ENCODE measurements around the gene DUSP3.

The DUSP3 gene

DNA sequence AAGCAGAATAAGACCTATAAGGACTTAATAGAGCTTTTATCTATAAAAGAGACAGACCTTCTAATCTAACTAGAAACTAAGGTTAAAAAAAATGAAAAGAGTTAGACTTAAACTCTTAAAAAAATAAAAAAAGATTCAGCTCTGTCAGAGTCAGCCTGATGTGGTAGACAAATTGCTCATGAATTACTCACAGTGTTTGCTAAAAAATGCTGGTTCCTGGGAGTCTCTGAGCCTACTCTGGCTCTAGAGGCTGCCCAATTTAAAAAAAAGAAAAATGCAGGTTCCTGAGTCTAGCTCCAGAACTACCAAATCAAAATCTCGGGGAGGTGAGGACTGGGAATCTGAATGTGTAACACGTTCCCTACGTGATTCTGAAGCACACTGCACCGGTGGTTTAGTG, 38.2 kb downstream of the DUSP3 start:
- Histone ChIP-seq H3K27me3 (ENCODE audit: insufficient read depth, low read length, poor library complexity) (peaks cover 20% of the 10 kb centered on the region), H3K4me3 (ENCODE audit: low read depth in 1 of 2, low read length in 2 of 2) (no peak overlapping the region), H3K4me1 (ENCODE audit: insufficient read depth, low read length) (no peaks in the 10 kb centered on the region), H2AFZ (ENCODE audit: low read depth, low read length) (no peak overlapping the region), H3K9me3 (ENCODE audit: insufficient read depth, low read length, severe bottlenecking) (no peaks in the 10 kb centered on the region), H3K9ac (ENCODE audit: low read depth, low read length) (no peak overlapping the region), H3K4me2 (ENCODE audit: insufficient read depth, low read length) (no peak overlapping the region), H3K79me2 (ENCODE audit: insufficient read depth, low read length) (no peaks in the 10 kb centered on the region), H4K20me1 (ENCODE audit: insufficient read depth, low read length) (no peaks in the 10 kb centered on the region), H3K36me3 (ENCODE audit: insufficient read depth, low read length) (no peaks in the 10 kb centered on the region), H3K27ac (ENCODE audit: low read length) (no peak overlapping the region)
- TF ChIP-seq, protein P1, sequence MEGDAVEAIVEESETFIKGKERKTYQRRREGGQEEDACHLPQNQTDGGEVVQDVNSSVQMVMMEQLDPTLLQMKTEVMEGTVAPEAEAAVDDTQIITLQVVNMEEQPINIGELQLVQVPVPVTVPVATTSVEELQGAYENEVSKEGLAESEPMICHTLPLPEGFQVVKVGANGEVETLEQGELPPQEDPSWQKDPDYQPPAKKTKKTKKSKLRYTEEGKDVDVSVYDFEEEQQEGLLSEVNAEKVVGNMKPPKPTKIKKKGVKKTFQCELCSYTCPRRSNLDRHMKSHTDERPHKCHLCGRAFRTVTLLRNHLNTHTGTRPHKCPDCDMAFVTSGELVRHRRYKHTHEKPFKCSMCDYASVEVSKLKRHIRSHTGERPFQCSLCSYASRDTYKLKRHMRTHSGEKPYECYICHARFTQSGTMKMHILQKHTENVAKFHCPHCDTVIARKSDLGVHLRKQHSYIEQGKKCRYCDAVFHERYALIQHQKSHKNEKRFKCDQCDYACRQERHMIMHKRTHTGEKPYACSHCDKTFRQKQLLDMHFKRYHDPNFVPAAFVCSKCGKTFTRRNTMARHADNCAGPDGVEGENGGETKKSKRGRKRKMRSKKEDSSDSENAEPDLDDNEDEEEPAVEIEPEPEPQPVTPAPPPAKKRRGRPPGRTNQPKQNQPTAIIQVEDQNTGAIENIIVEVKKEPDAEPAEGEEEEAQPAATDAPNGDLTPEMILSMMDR (IDR thresholded peaks at IDR 0.05; ENCODE audit: borderline replicate concordance, extremely low read depth, low read length, poor library complexity, severe bottlenecking): no peak
- no peak for TF ChIP-seq EZH2 (IDR thresholded peaks at IDR 0.05; ENCODE audit: borderline replicate concordance, low read depth, low read length, severe bottlenecking)
- ATAC-seq (ENCODE audit: insufficient read depth, low read depth): no peak
- DNase-seq: no peak

GRCh38 chr17:43737722-43738121, 41.1 kb downstream of the DUSP3 start:
- DNase-seq (no peak), ATAC-seq (ENCODE audit: insufficient read depth, low read depth) (no peak)
- no peaks in the 10 kb centered on the region for H3K4me1 ChIP-seq (ENCODE audit: insufficient read depth, low read length)
- TF ChIP-seq, protein P1 (IDR thresholded peaks at IDR 0.05; ENCODE audit: borderline replicate concordance, extremely low read depth, low read length, poor library complexity, severe bottlenecking): no peak
- TF ChIP-seq EZH2 (IDR thresholded peaks at IDR 0.05; ENCODE audit: borderline replicate concordance, low read depth, low read length, severe bottlenecking): no peak
- H3K79me2 ChIP-seq (ENCODE audit: insufficient read depth, low read length): no peaks in the 10 kb centered on the region
- H3K9ac ChIP-seq (ENCODE audit: low read depth, low read length): no peak overlapping the region
- no peak overlapping the region for H2AFZ ChIP-seq (ENCODE audit: low read depth, low read length)
- H3K36me3 ChIP-seq (ENCODE audit: insufficient read depth, low read length): no peaks in the 10 kb centered on the region
- no peaks in the 10 kb centered on the region for H3K9me3 ChIP-seq (ENCODE audit: insufficient read depth, low read length, severe bottlenecking)
- no peak overlapping the region for H3K4me2 ChIP-seq (ENCODE audit: insufficient read depth, low read length)
- peaks cover 16% of the 10 kb centered on the region for H3K27me3 ChIP-seq (ENCODE audit: insufficient read depth, low read length, poor library complexity)
- H3K27ac ChIP-seq (ENCODE audit: low read length): no peak overlapping the region
- no peaks in the 10 kb centered on the region for H4K20me1 ChIP-seq (ENCODE audit: insufficient read depth, low read length)
- no peak overlapping the region for H3K4me3 ChIP-seq (ENCODE audit: low read depth in 1 of 2, low read length in 2 of 2)

GRCh38 chr17:43736389-43736788, 42.4 kb downstream of the DUSP3 start:
- Histone ChIP-seq H3K36me3 (ENCODE audit: insufficient read depth, low read length) (no peaks in the 10 kb centered on the region), H3K4me1 (ENCODE audit: insufficient read depth, low read length) (no peaks in the 10 kb centered on the region), H3K27ac (ENCODE audit: low read length) (no peak overlapping the region), H3K27me3 (ENCODE audit: insufficient read depth, low read length, poor library complexity) (peaks cover 14% of the 10 kb centered on the region), H3K79me2 (ENCODE audit: insufficient read depth, low read length) (no peaks in the 10 kb centered on the region), H3K4me3 (ENCODE audit: low read depth in 1 of 2, low read length in 2 of 2) (no peak overlapping the region), H3K4me2 (ENCODE audit: insufficient read depth, low read length) (no peak overlapping the region), H3K9ac (ENCODE audit: low read depth, low read length) (no peak overlapping the region), H2AFZ (ENCODE audit: low read depth, low read length) (no peak overlapping the region), H3K9me3 (ENCODE audit: insufficient read depth, low read length, severe bottlenecking) (no peaks in the 10 kb centered on the region), H4K20me1 (ENCODE audit: insufficient read depth, low read length) (no peaks in the 10 kb centered on the region)
- ATAC-seq (ENCODE audit: insufficient read depth, low read depth): no peak
- no peak for TF ChIP-seq EZH2 (IDR thresholded peaks at IDR 0.05; ENCODE audit: borderline replicate concordance, low read depth, low read length, severe bottlenecking)
- TF ChIP-seq, protein P1 (IDR thresholded peaks at IDR 0.05; ENCODE audit: borderline replicate concordance, extremely low read depth, low read length, poor library complexity, severe bottlenecking): no peak
- no peak for DNase-seq

- Histone ChIP-seq H3K9me3 (ENCODE audit: insufficient read depth, low read length, severe bottlenecking) (no peaks in the 10 kb centered on the region), H3K4me2 (ENCODE audit: insufficient read depth, low read length) (no peak overlapping the region), H3K36me3 (ENCODE audit: insufficient read depth, low read length) (no peaks in the 10 kb centered on the region), H3K79me2 (ENCODE audit: insufficient read depth, low read length) (no peaks in the 10 kb centered on the region), H3K27ac (ENCODE audit: low read length) (no peak overlapping the region), H3K27me3 (ENCODE audit: insufficient read depth, low read length, poor library complexity) (peaks cover 6% of the 10 kb centered on the region), H3K4me1 (ENCODE audit: insufficient read depth, low read length) (no peaks in the 10 kb centered on the region), H2AFZ (ENCODE audit: low read depth, low read length) (no peak overlapping the region), H4K20me1 (ENCODE audit: insufficient read depth, low read length) (no peaks in the 10 kb centered on the region), H3K9ac (ENCODE audit: low read depth, low read length) (no peak overlapping the region), H3K4me3 (ENCODE audit: low read depth in 1 of 2, low read length in 2 of 2) (no peak overlapping the region)
- DNase-seq (no peak), ATAC-seq (ENCODE audit: insufficient read depth, low read depth) (no peak)
- TF ChIP-seq EZH2 (IDR thresholded peaks at IDR 0.05; ENCODE audit: borderline replicate concordance, low read depth, low read length, severe bottlenecking): no peak
- TF ChIP-seq, protein P1 (IDR thresholded peaks at IDR 0.05; ENCODE audit: borderline replicate concordance, extremely low read depth, low read length, poor library complexity, severe bottlenecking): no peak
Measured at GRCh38 chr17:43734376-43734775, 44.4 kb downstream of the DUSP3 start.

All from DND-41 (cell line).